H1 (cell line): ENCODE measurements around the gene SLC23A2. TPM values are rescaled to one million over a fixed set of nuclear protein-coding genes. Genes with fewer than 3 reads are reported as not detected.

ENCODE experiments used
- CTCF ChIA-PET: fragments of 300-600 bp; sonication (Branson Sonifier 250); formaldehyde crosslinking; loops from one replicate; lab custom pipeline; 2021; ENCODE audit not compliant: partially characterized antibody; lab: Charles Lee
- POLR2A ChIA-PET: fragments of 300-600 bp; sonication (Branson Sonifier 250); formaldehyde crosslinking; loops from one replicate; lab custom pipeline; 2021; ENCODE audit warnings: inconsistent platforms; ENCODE audit not compliant: partially characterized antibody; lab: Charles Lee
- DNase-seq, 2 experiments: peaks; one replicate each; pipeline versions ENCODE4 v3.0.0 to v3.0.0-alpha.2; 2010 to 2022; ENCODE audit warnings: low spot score in 2 of 2, low read depth in 1 of 2, mixed read lengths in 1 of 2
- FAIRE-seq: peaks from 2 replicates; lab custom pipeline; 2011; peaks lifted over from hg19 to GRCh38; lab: Jason Lieb, UNC
- H2AFZ ChIP-seq: 2 replicates; pipeline ENCODE4 v1.8.1; 2012; ENCODE audit warnings: low read length, inconsistent platforms
- H2AK5ac ChIP-seq: 2 replicates; pipeline ENCODE4 v1.6.1; 2013; ENCODE audit warnings: low read depth, low read length
- H2BK120ac ChIP-seq: replicated peaks from 2 replicates; pipeline ENCODE3; 2013; ENCODE audit warnings: low read depth, low read length, inconsistent platforms
- H2BK12ac ChIP-seq: 2 replicates; pipeline ENCODE4 v1.6.1; 2013; ENCODE audit warnings: low read depth, low read length
- H2BK15ac ChIP-seq: 2 replicates; pipeline ENCODE4 v1.6.1; 2013; ENCODE audit warnings: low read length
- H2BK20ac ChIP-seq: 2 replicates; pipeline ENCODE4 v1.6.1; 2013; ENCODE audit warnings: low read length
- H2BK5ac ChIP-seq: 2 replicates; pipeline ENCODE4 v1.6.1; 2013; ENCODE audit warnings: low read depth, low read length
- H3K14ac ChIP-seq: 2 replicates; pipeline ENCODE4 v1.6.1; 2013; ENCODE audit warnings: inconsistent platforms; ENCODE audit not compliant: insufficient read length
- H3K18ac ChIP-seq: 2 replicates; pipeline ENCODE4 v1.6.1; 2013; ENCODE audit warnings: low read length; ENCODE audit errors: extremely low read depth
- H3K23ac ChIP-seq: 2 replicates; pipeline ENCODE4 v1.6.1; 2013; ENCODE audit warnings: inconsistent platforms; ENCODE audit not compliant: insufficient read length
- H3K23me2 ChIP-seq: 2 replicates; pipeline ENCODE4 v1.6.1; 2013; ENCODE audit warnings: low read depth, low read length
- H3K27ac ChIP-seq: 2 replicates; pipeline ENCODE4 v1.6.1; 2011; ENCODE audit warnings: low read depth, low read length, inconsistent platforms
- H3K27me3 ChIP-seq, 4 experiments: replicated peaks in 1 of 4; 1 replicate in 1 of 4; 2 replicates in 3 of 4; pipeline versions ENCODE4 v1.6.1 to v1.8.1; 2011 to 2013; ENCODE audit warnings: low read length in 3 of 4, mild to moderate bottlenecking in 3 of 4, inconsistent platforms in 2 of 4, mixed read lengths in 2 of 4, moderate library complexity in 1 of 4; ENCODE audit not compliant: control insufficient read depth in 3 of 4, insufficient read depth in 3 of 4; ENCODE audit errors: extremely low read depth in 1 of 4
- H3K36me3 ChIP-seq, 4 experiments: 2 replicates each; pipeline versions ENCODE4 v1.6.1 to v1.8.1; 2011 to 2013; ENCODE audit warnings: mild to moderate bottlenecking in 4 of 4, low read length in 3 of 4, moderate library complexity in 2 of 4, control low read depth in 1 of 4, inconsistent platforms in 1 of 4; ENCODE audit not compliant: insufficient read depth in 4 of 4, control insufficient read depth in 2 of 4
- H3K4ac ChIP-seq: replicated peaks from 2 replicates; pipeline ENCODE3; 2013; ENCODE audit warnings: low read length, low read depth, mixed read lengths, inconsistent platforms; ENCODE audit not compliant: insufficient read length
- H3K4me1 ChIP-seq, 4 experiments: replicated peaks in 1 of 4; 1 replicate in 1 of 4; 2 replicates in 3 of 4; pipeline versions ENCODE4 v1.6.1 to v1.8.1; 2011 to 2013; ENCODE audit warnings: low read length in 3 of 4, inconsistent platforms in 2 of 4, mixed read lengths in 1 of 4; ENCODE audit not compliant: insufficient read depth in 4 of 4, control insufficient read depth in 3 of 4
- H3K4me2 ChIP-seq, 2 experiments: 2 replicates each; pipeline versions ENCODE4 v1.6.1 to v1.8.1; 2011 to 2013; ENCODE audit warnings: low read depth in 2 of 2, low read length in 2 of 2, control low read depth in 1 of 2, inconsistent platforms in 1 of 2, mild to moderate bottlenecking in 1 of 2; ENCODE audit not compliant: insufficient read depth in 1 of 2
- H3K4me3 ChIP-seq, 4 experiments: fragments of 200-600, 300-600 bp in 1 of 4; sonication (generic), shearing (Covaris generic), sonication (Bioruptor Twin) in 1 of 4; 2 replicates each; pipeline versions ENCODE4 v1.5.1 to v1.8.1; 2011 to 2016; ENCODE audit warnings: low read length in 4 of 4, low read depth in 3 of 4, control low read depth in 2 of 4, inconsistent platforms in 2 of 4, mild to moderate bottlenecking in 2 of 4, mixed read lengths in 1 of 4, moderate library complexity in 1 of 4; ENCODE audit not compliant: insufficient read depth in 2 of 4; ENCODE audit errors: extremely low read depth in 1 of 4
- H3K56ac ChIP-seq: replicated peaks from 2 replicates; pipeline ENCODE3; 2013; ENCODE audit warnings: low read depth, mild to moderate bottlenecking, mixed read lengths, low read length, inconsistent platforms; ENCODE audit not compliant: insufficient read length
- H3K79me1 ChIP-seq: 2 replicates; pipeline ENCODE4 v1.6.1; 2013; ENCODE audit warnings: low read depth, low read length, control low read depth
- H3K79me2 ChIP-seq, 2 experiments: 2 replicates each; pipeline versions ENCODE4 v1.6.1 to v1.8.1; 2012 to 2013; ENCODE audit warnings: low read length in 2 of 2, mild to moderate bottlenecking in 2 of 2, inconsistent platforms in 1 of 2; ENCODE audit not compliant: insufficient read depth in 2 of 2, control insufficient read depth in 1 of 2
- H3K9ac ChIP-seq, 4 experiments: replicated peaks in 1 of 4; 1 replicate in 1 of 4; 2 replicates in 3 of 4; pipeline versions ENCODE4 v1.6.1 to v1.8.1; 2011 to 2013; ENCODE audit warnings: low read depth in 3 of 4, low read length in 3 of 4, control low read depth in 2 of 4, mild to moderate bottlenecking in 2 of 4, moderate library complexity in 2 of 4, inconsistent platforms in 1 of 4; ENCODE audit errors: extremely low read depth in 1 of 4
- H3K9me3 ChIP-seq, 2 experiments: 2 replicates each; pipeline versions ENCODE4 v1.6.1 to v1.8.1; 2012 to 2013; ENCODE audit warnings: mild to moderate bottlenecking in 2 of 2, moderate library complexity in 2 of 2, control low read depth in 1 of 2, inconsistent platforms in 1 of 2, low read depth in 1 of 2, low read length in 1 of 2, mixed read lengths in 1 of 2; ENCODE audit not compliant: insufficient read depth in 2 of 2
- H4K20me1 ChIP-seq, 2 experiments: replicated peaks in 1 of 2; 2 replicates each; pipeline versions ENCODE3 to v1.8.1; 2011 to 2013; ENCODE audit warnings: inconsistent platforms in 2 of 2, low read length in 2 of 2, mild to moderate bottlenecking in 1 of 2; ENCODE audit not compliant: insufficient read depth in 2 of 2, control insufficient read depth in 1 of 2
- H4K5ac ChIP-seq: 2 replicates; pipeline ENCODE4 v1.6.1; 2013; ENCODE audit warnings: low read length, low read depth, mixed read lengths, inconsistent platforms; ENCODE audit not compliant: insufficient read length
- H4K8ac ChIP-seq: 2 replicates; pipeline ENCODE4 v1.8.0; 2013; ENCODE audit warnings: mild to moderate bottlenecking, moderate library complexity, low read length, inconsistent platforms; ENCODE audit not compliant: insufficient read depth; ENCODE audit errors: extremely low read depth
- H4K91ac ChIP-seq: replicated peaks from 2 replicates; pipeline ENCODE3; 2013; ENCODE audit warnings: low read length, mixed read lengths, inconsistent platforms; ENCODE audit not compliant: insufficient read length
- ATF2 ChIP-seq: IDR thresholded peaks from 2 replicates; pipeline ENCODE4 v1.6.1; 2012; ENCODE audit warnings: low read length, inconsistent platforms
- CTCF ChIP-seq, 3 experiments: IDR thresholded peaks; 1 replicate in 2 of 3; 2 replicates in 1 of 3; pipeline versions ENCODE4 v1.5.1 to v1.6.1; 2011; ENCODE audit warnings: low read length in 3 of 3, mild to moderate bottlenecking in 3 of 3, inconsistent platforms in 2 of 3, low read depth in 1 of 3, moderate library complexity in 1 of 3; ENCODE audit not compliant: insufficient read depth in 1 of 3; ENCODE audit errors: control extremely low read depth in 1 of 3
- JUN ChIP-seq: IDR thresholded peaks from 2 replicates; pipeline ENCODE4 v1.6.1; 2011; ENCODE audit warnings: low read depth, mild to moderate bottlenecking, improper control_type of control experiment, low read length
- KDM5A ChIP-seq: fragments of 200-600 bp; IDR thresholded peaks from 2 replicates; pipeline ENCODE4 v1.7.1; 2012; ENCODE audit warnings: mild to moderate bottlenecking, low read length, inconsistent platforms, mixed read lengths
- NRF1 ChIP-seq: IDR thresholded peaks from 2 replicates; pipeline ENCODE4 v1.6.1; 2011; ENCODE audit warnings: mild to moderate bottlenecking, low read depth, low read length, improper control_type of control experiment
- RBBP5 ChIP-seq: IDR thresholded peaks from 2 replicates; pipeline ENCODE4 v1.7.1; 2012; ENCODE audit warnings: low read depth, mild to moderate bottlenecking, inconsistent platforms, low read length, moderate library complexity, borderline replicate concordance
- SIRT6 ChIP-seq: IDR thresholded peaks from one replicate; pipeline ENCODE4 v1.7.1; 2012; ENCODE audit warnings: low read length, inconsistent platforms
- SRF ChIP-seq: IDR thresholded peaks from 2 replicates; pipeline ENCODE4 v1.6.1; 2011; ENCODE audit warnings: mild to moderate bottlenecking, low read depth, low read length, moderate library complexity
- YY1 ChIP-seq: IDR thresholded peaks from 2 replicates; pipeline ENCODE4 v1.6.1; 2011; ENCODE audit warnings: low read depth, mild to moderate bottlenecking, low read length
- WGBS, 2 experiments: shearing (Covaris generic) in 1 of 2; methylation state at CpG; one replicate each; pipeline versions ENCODE4 v1.1.6 to v1.1.7; 2013 to 2015; ENCODE audit warnings: low lambda C conversion rate in 2 of 2, mixed read lengths in 2 of 2, inconsistent platforms in 1 of 2, low coverage in 1 of 2, missing lambda C conversion rate in 1 of 2; ENCODE audit not compliant: insufficient replicate concordance in 2 of 2, insufficient coverage in 1 of 2, insufficient read length in 1 of 2; ENCODE audit errors: extremely low coverage in 1 of 2, missing lambda C conversion rate in 1 of 2; 5-methylcytosine and 5-hydroxymethylcytosine counted together
- polyA plus RNA-seq, 7 experiments: library from polyadenylated mRNA; depleted of rRNA in 3 of 7; stranded (reverse) in 5 of 7; unstranded in 2 of 7; fragments of >200 nt in 5 of 7; fragments of 200-250 nt in 2 of 7; gene quantifications; 1 replicate in 5 of 7; 2 replicates in 1 of 7; 4 replicates in 1 of 7; pipeline versions ENCODE4 v1.2.1 to v1.2.3, GENCODE V29; 2011 to 2013; ENCODE audit warnings: missing spikeins in 2 of 7, mixed read lengths in 2 of 7
- total RNA-seq: library from RNA; stranded (reverse); fragmentation: NEBNext Ultra II Directional; extraction: Animal tissue kit (Norgen Biotek cat#: 25700); gene quantifications from 2 replicates; pipeline ENCODE4 v1.2.1, GENCODE V29; 2021

SLC23A2 gene
- total and polyA plus RNA-seq, 2 of the 8 experiments (the other 6 are each of a cell fraction or from before 2014, with no cell fraction given) = 17.0 to 18.6 TPM

- Histone ChIP-seq H4K20me1 (no peaks in the 10 kb centered on the region), H4K5ac (no peak overlapping the region), H3K14ac (no peak overlapping the region), H3K18ac (no peak overlapping the region), H3K9ac (no peak overlapping the region), H3K9me3 (no peaks in the 10 kb centered on the region), H2BK12ac (no peak overlapping the region), H3K4me3 (no peak overlapping the region), H3K79me2 (no peaks in the 10 kb centered on the region), H2BK20ac (no peak overlapping the region), H3K23me2 (no peaks in the 10 kb centered on the region; the same call in 1 of the 2 replicates), H3K79me1 (no peaks in the 10 kb centered on the region), H2AFZ (no peak overlapping the region), H3K4me1 (no peaks in the 10 kb centered on the region), H3K23ac (no peak overlapping the region), H3K27ac (no peak overlapping the region), H2BK15ac (no peak overlapping the region), H4K91ac (no peak overlapping the region), H3K4ac (no peak overlapping the region), H4K8ac (no peak overlapping the region), H2AK5ac (no peak overlapping the region), H3K36me3 (no peaks in the 10 kb centered on the region), H3K27me3 (no peaks in the 10 kb centered on the region), H3K56ac (no peak overlapping the region), H2BK5ac (no peak overlapping the region), H3K4me2 (no peak overlapping the region), H2BK120ac (no peak overlapping the region)
- CTCF ChIA-PET = interaction anchor here (0.8 to 1.2 kb wide), 2 partner anchors 12 to 82 kb away, joined by 3 to 4 read pairs; no protein-coding TSS in a partner anchor
- DNase-seq (no peak), FAIRE-seq (no peak)
- POLR2A ChIA-PET = no interaction called here
- 86% methylated on average over 8 of the region's 9 CpGs; no CpG with 5 or more reads in 1 of the 2 experiments for WGBS, 2 experiments
- TF ChIP-seq YY1 (no peak), SRF (no peak), CTCF (IDR thresholded peaks at IDR 0.05; ENCODE audit: control extremely low read depth in 1 of 3, insufficient read depth in 1 of 3, low read depth in 1 of 3, low read length in 3 of 3) (no peak), NRF1 (no peak), RBBP5 (no peak), SIRT6 (no peak), KDM5A (no peak), JUN (no peak), ATF2 (no peak)
Measured at GRCh38 chr20:4844751-4845465, 156.4 kb downstream of the SLC23A2 start.
